ENCODE data around the gene FARS2. TPM values are rescaled to one million over a fixed set of nuclear protein-coding genes. Genes with fewer than 3 reads are reported as not detected.

FARS2 gene
- total and polyA plus RNA-seq, 4 donors = 9.2 to 31.4 (median 19.4) TPM

- ATAC-seq (ENCODE audit: insufficient read depth, low FRiP score) (no peak), DNase-seq (no peak)
- H3K27ac ChIP-seq (ENCODE audit: low read depth in 1 of 2, low read length in 1 of 2) = no peak overlapping the region
- 86 to 87% methylated on average over 2 of the region's 2 CpGs for WGBS, 2 donors
- H3K4me1 ChIP-seq (ENCODE audit: control insufficient read depth in 5 of 5, insufficient read depth in 5 of 5, low read length in 5 of 5) = no peaks in the 10 kb centered on the region
- H3K9ac ChIP-seq (ENCODE audit: insufficient read depth in 1 of 2, low read length in 2 of 2) = no peak overlapping the region
- TF ChIP-seq CTCF (IDR thresholded peaks at IDR 0.05; ENCODE audit: control extremely low read depth, extremely low read depth) = no peak
- H3K36me3 ChIP-seq (ENCODE audit: control insufficient read depth in 4 of 4, insufficient read depth in 4 of 4, low read length in 4 of 4) = peaks cover 0 to 1% (median 0%) of the 10 kb centered on the region in 4 donors
- no peak overlapping the region for H3K4me3 ChIP-seq
- no peaks in the 10 kb centered on the region for H3K9me3 ChIP-seq (ENCODE audit: control insufficient read depth in 4 of 4, insufficient read depth in 3 of 4, low read length in 3 of 4)
- H3K27me3 ChIP-seq (ENCODE audit: control insufficient read depth in 3 of 3, insufficient read depth in 3 of 3, low read length in 2 of 3) = no peaks in the 10 kb centered on the region
Measured at GRCh38 chr6:5763407-5763806, 502.1 kb downstream of the FARS2 start.

DNA sequence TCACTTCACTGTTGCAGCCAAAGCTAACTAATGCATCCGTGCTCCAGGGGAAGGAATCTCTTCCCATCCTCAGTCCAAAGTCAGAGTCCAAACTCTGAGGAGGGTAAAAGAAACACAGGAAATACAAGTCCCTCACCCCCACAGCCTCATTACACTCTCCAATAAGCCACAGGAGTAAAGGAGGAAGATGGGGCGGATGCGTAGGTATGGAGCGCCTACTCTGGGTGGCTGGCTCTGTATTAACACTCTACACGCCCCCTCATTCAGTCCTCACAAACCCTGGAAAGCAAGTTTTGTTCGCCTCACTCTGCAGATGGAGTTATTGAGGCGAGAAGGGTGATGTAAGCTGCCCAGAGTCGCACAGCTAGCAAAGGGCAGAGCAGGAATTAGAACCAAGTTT lies 502.6 kb downstream of the FARS2 start:
- Histone ChIP-seq H3K27me3 (ENCODE audit: control insufficient read depth in 3 of 3, insufficient read depth in 3 of 3, low read length in 2 of 3) (no peaks in the 10 kb centered on the region), H3K9me3 (ENCODE audit: control insufficient read depth in 4 of 4, insufficient read depth in 3 of 4, low read length in 3 of 4) (no peaks in the 10 kb centered on the region), H3K27ac (ENCODE audit: low read depth in 1 of 2, low read length in 1 of 2) (peak overlapping the region in 1 of 2 donors; percentile 87), H3K4me1 (ENCODE audit: control insufficient read depth in 5 of 5, insufficient read depth in 5 of 5, low read length in 5 of 5) (no peaks in the 10 kb centered on the region), H3K36me3 (ENCODE audit: control insufficient read depth in 4 of 4, insufficient read depth in 4 of 4, low read length in 4 of 4) (peaks cover 0 to 1% (median 0%) of the 10 kb centered on the region in 4 donors), H3K9ac (ENCODE audit: insufficient read depth in 1 of 2, low read length in 2 of 2) (no peak overlapping the region), H3K4me3 (no peak overlapping the region)
- ATAC-seq (ENCODE audit: insufficient read depth, low FRiP score) (no peak), DNase-seq (no peak)
- 85 to 88% methylated on average over 8 of the region's 8 CpGs for WGBS, 2 donors
- no peak for TF ChIP-seq CTCF (IDR thresholded peaks at IDR 0.05; ENCODE audit: control extremely low read depth, extremely low read depth)

DNA sequence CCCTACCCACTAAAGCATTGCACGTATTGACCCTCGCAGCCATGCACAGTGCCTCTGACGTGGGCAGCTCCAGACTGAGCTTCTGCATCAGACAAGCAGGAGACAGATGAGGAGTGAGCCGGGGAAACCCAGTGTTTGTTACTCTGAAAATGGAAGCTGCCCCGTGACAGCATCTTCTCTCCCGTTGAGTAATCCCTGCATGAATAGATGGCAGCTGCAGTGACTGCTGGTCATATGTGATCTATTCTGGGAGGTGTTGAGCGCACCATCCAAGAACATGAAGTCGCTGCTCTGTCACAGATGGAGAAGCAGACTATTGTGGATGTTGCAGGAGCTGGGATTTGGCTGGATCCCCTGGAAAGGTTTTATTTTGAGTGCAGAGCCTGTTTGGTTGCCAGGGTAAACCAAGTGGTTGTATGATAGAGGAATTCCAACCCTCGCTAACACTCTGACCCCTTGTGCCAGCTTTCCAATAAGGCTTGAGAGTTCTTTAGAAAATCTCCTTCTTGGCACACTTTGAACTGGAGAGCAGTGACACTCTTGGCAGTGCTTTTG lies 503.2 kb downstream of the FARS2 start:
- Histone ChIP-seq H3K4me1 (ENCODE audit: control insufficient read depth in 5 of 5, insufficient read depth in 5 of 5, low read length in 5 of 5) (no peaks in the 10 kb centered on the region), H3K36me3 (ENCODE audit: control insufficient read depth in 4 of 4, insufficient read depth in 4 of 4, low read length in 4 of 4) (peaks cover 0 to 1% (median 0%) of the 10 kb centered on the region in 4 donors), H3K9me3 (ENCODE audit: control insufficient read depth in 4 of 4, insufficient read depth in 3 of 4, low read length in 3 of 4) (no peaks in the 10 kb centered on the region), H3K27ac (ENCODE audit: low read depth in 1 of 2, low read length in 1 of 2) (peak overlapping the region in 1 of 2 donors; percentile 87), H3K4me3 (no peak overlapping the region), H3K27me3 (ENCODE audit: control insufficient read depth in 3 of 3, insufficient read depth in 3 of 3, low read length in 2 of 3) (no peaks in the 10 kb centered on the region), H3K9ac (ENCODE audit: insufficient read depth in 1 of 2, low read length in 2 of 2) (no peak overlapping the region)
- DNase-seq (peak in 2 of 3 donors; percentile 10 to 53), ATAC-seq (ENCODE audit: insufficient read depth, low FRiP score) (peak; percentile 21)
- no peak for TF ChIP-seq CTCF (IDR thresholded peaks at IDR 0.05; ENCODE audit: control extremely low read depth, extremely low read depth)
- 74 to 83% methylated on average over 9 of the region's 9 CpGs for WGBS, 2 donors
